ENCODE results near the gene DPP6. TPM values are rescaled to one million over a fixed set of nuclear protein-coding genes. Genes with fewer than 3 reads are reported as not detected.

DPP6 gene
- total RNA-seq, 2 experiments from 2014 or later = not detected

- H3K79me2 ChIP-seq (ENCODE audit: insufficient read depth, low read depth, low read length) = no peaks in the 10 kb centered on the region
- ChIA-PET CTCF (ENCODE audit: unreplicated experiment) (no interaction called here), POLR2A (no interaction called here)
- no peaks in the 10 kb centered on the region for H3K4me1 ChIP-seq (ENCODE audit: insufficient read depth, low read length, poor library complexity, severe bottlenecking)
- TF ChIP-seq EZH2phosphoT487 (IDR thresholded peaks at IDR 0.05; ENCODE audit: borderline replicate concordance, low read depth, low read length) (no peak), CTCF (conservative IDR thresholded peaks at IDR 0.05; ENCODE audit: low read length) (no peak)
- no peaks in the 10 kb centered on the region for H3K9me2 ChIP-seq (ENCODE audit: insufficient read depth, low read length)
- H4K20me1 ChIP-seq (ENCODE audit: insufficient read depth, low read length) = no peaks in the 10 kb centered on the region
- BruUV-seq (replicated peaks) = no TSS peak
- no peaks in the 10 kb centered on the region for H3K36me3 ChIP-seq (ENCODE audit: insufficient read depth, low read length)
- H2AFZ ChIP-seq (ENCODE audit: low read length) = no peak overlapping the region
- intact Hi-C loops (cut with micrococcal nuclease; ENCODE audit: unreplicated experiment) = no loop called here
- no peaks in the 10 kb centered on the region for H3K9me3 ChIP-seq (ENCODE audit: low read length)
- no peak overlapping the region for H3K4me2 ChIP-seq (ENCODE audit: low read length)
- H3K4me3 ChIP-seq (ENCODE audit: low read depth, low read length, poor library complexity, severe bottlenecking) = no peak overlapping the region
- DNase-seq (ENCODE audit: low spot score) = no peak
- H3K27ac ChIP-seq (ENCODE audit: low read depth, low read length, poor library complexity, severe bottlenecking) = no peak overlapping the region
Measured at GRCh38 chr7:154679379-154680053, 627.3 kb downstream of the DPP6 start.

GRCh38 chr7:154680894-154681659 is 628.9 kb downstream of the DPP6 start:
- DNase-seq (ENCODE audit: low spot score) = no peak
- POLR2A ChIA-PET = no interaction called here
- no TSS peak for BruUV-seq (replicated peaks)

More at GRCh38 chr7:154680894-154681659, 628.9 kb downstream of the DPP6 start:
- H3K79me2 ChIP-seq (ENCODE audit: insufficient read depth, low read depth, low read length) = no peaks in the 10 kb centered on the region
- CTCF ChIA-PET (ENCODE audit: unreplicated experiment) = no interaction called here
- H3K4me2 ChIP-seq (ENCODE audit: low read length) = no peak overlapping the region
- H4K20me1 ChIP-seq (ENCODE audit: insufficient read depth, low read length) = no peaks in the 10 kb centered on the region
- no peak overlapping the region for H3K4me3 ChIP-seq (ENCODE audit: low read depth, low read length, poor library complexity, severe bottlenecking)
- H3K9me3 ChIP-seq (ENCODE audit: low read length) = no peaks in the 10 kb centered on the region
- H2AFZ ChIP-seq (ENCODE audit: low read length) = no peak overlapping the region
- TF ChIP-seq CTCF (conservative IDR thresholded peaks at IDR 0.05; ENCODE audit: low read length) (no peak), EZH2phosphoT487 (IDR thresholded peaks at IDR 0.05; ENCODE audit: borderline replicate concordance, low read depth, low read length) (no peak)
- H3K27ac ChIP-seq (ENCODE audit: low read depth, low read length, poor library complexity, severe bottlenecking) = no peak overlapping the region
- no peaks in the 10 kb centered on the region for H3K36me3 ChIP-seq (ENCODE audit: insufficient read depth, low read length)
- H3K9me2 ChIP-seq (ENCODE audit: insufficient read depth, low read length) = no peaks in the 10 kb centered on the region
- no peaks in the 10 kb centered on the region for H3K4me1 ChIP-seq (ENCODE audit: insufficient read depth, low read length, poor library complexity, severe bottlenecking)
- intact Hi-C loops (cut with micrococcal nuclease; ENCODE audit: unreplicated experiment) = no loop called here
